K562 (cell line): ENCODE data around the gene NKAIN4. TPM values are rescaled to one million over a fixed set of nuclear protein-coding genes. Genes with fewer than 3 reads are reported as not detected.

ENCODE experiments used
- CBX8 ChIP-seq: fragments of 200-600 bp; sonication (generic); IDR thresholded peaks from 2 replicates; pipeline ENCODE4 v1.6.1; 2012; ENCODE audit warnings: borderline replicate concordance, mixed run types, low read depth, mild to moderate bottlenecking, moderate library complexity, mixed read lengths, low read length, control low read depth, inconsistent platforms; ENCODE audit not compliant: poor library complexity, severe bottlenecking; ENCODE audit errors: extremely low read depth
- CTBP1 ChIP-seq: fragments of 450-650 bp; IDR thresholded peaks from 2 replicates; pipeline ENCODE4 v1.6.1; 2016; ENCODE audit warnings: borderline replicate concordance
- GATAD2B ChIP-seq: fragments of 450-650 bp; IDR thresholded peaks from 2 replicates; pipeline ENCODE4 v1.6.1; 2017; ENCODE audit warnings: mild to moderate bottlenecking, borderline replicate concordance
- HLTF ChIP-seq: fragments of 450-650 bp; IDR thresholded peaks from 2 replicates; pipeline ENCODE4 v1.6.1; 2016
- KLF16 ChIP-seq: IDR thresholded peaks from 2 replicates; pipeline ENCODE4 v1.6.1; 2016; ENCODE audit warnings: antibody characterized with exemption
- LEF1 ChIP-seq: fragments of 450-650 bp; IDR thresholded peaks from 2 replicates; pipeline ENCODE4 v1.6.1; 2016; ENCODE audit warnings: mild to moderate bottlenecking
- NBN ChIP-seq: fragments of 450-650 bp; IDR thresholded peaks from 2 replicates; pipeline ENCODE4 v1.6.1; 2016; ENCODE audit warnings: low read depth, mild to moderate bottlenecking
- NELFE ChIP-seq: IDR thresholded peaks from 2 replicates; pipeline ENCODE4 v1.6.1; 2011; ENCODE audit warnings: mild to moderate bottlenecking; ENCODE audit not compliant: insufficient read depth, insufficient read length
- RFX1 ChIP-seq: fragments of 450-650 bp; IDR thresholded peaks from 2 replicates; pipeline ENCODE4 v1.6.1; 2016; ENCODE audit warnings: mild to moderate bottlenecking, moderate library complexity
- SMAD3 ChIP-seq: fragments of 450-650 bp; formaldehyde crosslinking; conservative IDR thresholded peaks from 2 replicates; pipeline ENCODE4 v1.4.0; 2020; ENCODE audit warnings: mild to moderate bottlenecking
- SMAD4 ChIP-seq: fragments of 250-450 bp; sonication (Bioruptor Pico); conservative IDR thresholded peaks from 2 replicates; pipeline ENCODE4 v1.8.0; 2021; ENCODE audit warnings: inconsistent platforms, mild to moderate bottlenecking, moderate library complexity
- SMARCC2 ChIP-seq: fragments of 450-650 bp; IDR thresholded peaks from 2 replicates; pipeline ENCODE4 v1.6.1; 2017; ENCODE audit warnings: antibody characterized with exemption, moderate library complexity, mild to moderate bottlenecking, low read depth
- ZC3H4 ChIP-seq: sonication (generic); formaldehyde crosslinking; IDR thresholded peaks from 2 replicates; pipeline ENCODE4 v1.9.0; 2021; ENCODE audit warnings: missing genetic modification reagents, borderline replicate concordance
- polyA plus RNA-seq, 8 experiments: library from polyadenylated mRNA; depleted of rRNA in 4 of 8; stranded (reverse) in 5 of 8; unstranded in 3 of 8; fragments of >200 nt; fragmentation: Nextera tagmentation in 2 of 8; fragmentation: Illumina TruSeq in 1 of 8; extraction: Ambion mirVana in 2 of 8; extraction: Trizol in 1 of 8; gene quantifications; 2 replicates each; pipeline versions ENCODE4 v1.2.1 to v1.2.3, GENCODE V29; 2011 to 2014; ENCODE audit warnings: inconsistent platforms in 1 of 8, missing spikeins in 1 of 8
- total RNA-seq, 7 experiments: library from RNA; depleted of rRNA in 6 of 7; stranded (reverse); fragments of >200 nt in 6 of 7; fragmentation: Illumina TruSeq in 2 of 7; extraction: Trizol in 2 of 7; gene quantifications; 2 replicates each; pipeline versions ENCODE4 v1.2.1 to v1.2.3, GENCODE V29; 2011 to 2021; ENCODE audit warnings: low replicate concordance in 1 of 7
- TF ChIP-seq, protein P1 (sequence below): fragments of 250-450 bp; sonication (Bioruptor Pico); IDR thresholded peaks from 2 replicates; pipeline ENCODE4 v1.9.0; 2021; ENCODE audit warnings: mild to moderate bottlenecking, inconsistent platforms
- TF ChIP-seq, protein P2 (sequence below), 2 experiments: IDR thresholded peaks in 1 of 2; conservative IDR thresholded peaks in 1 of 2; 2 replicates each; pipeline ENCODE4 v1.6.1; 2016; ENCODE audit warnings: low read depth in 2 of 2, mild to moderate bottlenecking in 1 of 2, missing compliant biosample characterization in 1 of 2, missing genetic modification characterization in 1 of 2, moderate library complexity in 1 of 2
- TF ChIP-seq, protein P3 (sequence below), 2 experiments: fragments of 450-650 bp; IDR thresholded peaks; 2 replicates each; pipeline ENCODE4 v1.6.1; 2016
- TF ChIP-seq, protein P4 (sequence below), 2 experiments: IDR thresholded peaks; 2 replicates each; pipeline ENCODE4 v1.6.1; 2011; ENCODE audit warnings: borderline replicate concordance in 1 of 2, control low read depth in 1 of 2, low read depth in 1 of 2, low read length in 1 of 2, mild to moderate bottlenecking in 1 of 2, mixed read lengths in 1 of 2, moderate library complexity in 1 of 2; ENCODE audit not compliant: insufficient read depth in 1 of 2, insufficient read length in 1 of 2, poor library complexity in 1 of 2, severe bottlenecking in 1 of 2; ENCODE audit errors: extremely low read depth in 1 of 2
- TF ChIP-seq, protein P5 (sequence below): fragments of 450-650 bp; IDR thresholded peaks from one replicate; pipeline ENCODE4 v1.6.1; 2018; ENCODE audit warnings: mild to moderate bottlenecking, moderate library complexity; ENCODE audit not compliant: partially characterized antibody

The NKAIN4 gene
- total and polyA plus RNA-seq, 9 of the 15 experiments (the other 6 are each of a cell fraction or from before 2014, with no cell fraction given) = not detected

DNA sequence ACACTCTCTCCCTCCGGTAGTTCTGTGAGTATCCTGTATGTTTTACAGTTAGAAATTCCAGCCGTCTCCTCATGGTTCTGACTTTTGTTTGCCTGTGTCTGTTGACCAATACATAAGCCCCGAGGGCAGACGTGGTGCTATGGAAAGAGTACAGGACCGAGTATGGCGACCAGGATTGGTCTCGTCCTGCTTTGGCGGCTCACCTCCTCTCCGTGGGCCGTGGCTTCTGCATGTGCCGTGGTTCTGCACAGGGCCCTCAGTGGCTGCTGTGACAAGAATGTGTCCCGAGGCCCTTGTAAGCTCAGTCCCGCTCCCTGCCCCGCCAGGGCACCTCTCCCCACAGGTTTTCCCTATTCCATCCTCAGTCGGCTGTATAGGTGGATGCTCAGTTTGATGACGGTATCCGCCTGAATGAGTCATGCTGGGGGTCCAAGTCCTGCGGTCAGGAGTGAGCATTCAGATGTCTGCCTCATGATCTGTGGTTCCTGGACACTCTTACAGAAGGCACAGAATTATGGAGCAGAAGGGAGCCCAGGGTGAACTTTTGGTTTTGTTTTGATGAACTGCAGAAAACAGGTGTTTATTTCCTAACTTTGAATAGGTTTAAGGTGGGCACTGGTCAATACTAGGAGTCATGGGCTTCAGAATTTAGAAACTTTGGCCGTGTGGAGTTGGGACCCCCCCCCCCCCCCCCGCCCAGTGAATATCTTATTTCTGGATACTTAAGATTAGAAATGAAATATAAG is 19.5 kb upstream of the NKAIN4 start (continued):
- TF ChIP-seq, protein P1, sequence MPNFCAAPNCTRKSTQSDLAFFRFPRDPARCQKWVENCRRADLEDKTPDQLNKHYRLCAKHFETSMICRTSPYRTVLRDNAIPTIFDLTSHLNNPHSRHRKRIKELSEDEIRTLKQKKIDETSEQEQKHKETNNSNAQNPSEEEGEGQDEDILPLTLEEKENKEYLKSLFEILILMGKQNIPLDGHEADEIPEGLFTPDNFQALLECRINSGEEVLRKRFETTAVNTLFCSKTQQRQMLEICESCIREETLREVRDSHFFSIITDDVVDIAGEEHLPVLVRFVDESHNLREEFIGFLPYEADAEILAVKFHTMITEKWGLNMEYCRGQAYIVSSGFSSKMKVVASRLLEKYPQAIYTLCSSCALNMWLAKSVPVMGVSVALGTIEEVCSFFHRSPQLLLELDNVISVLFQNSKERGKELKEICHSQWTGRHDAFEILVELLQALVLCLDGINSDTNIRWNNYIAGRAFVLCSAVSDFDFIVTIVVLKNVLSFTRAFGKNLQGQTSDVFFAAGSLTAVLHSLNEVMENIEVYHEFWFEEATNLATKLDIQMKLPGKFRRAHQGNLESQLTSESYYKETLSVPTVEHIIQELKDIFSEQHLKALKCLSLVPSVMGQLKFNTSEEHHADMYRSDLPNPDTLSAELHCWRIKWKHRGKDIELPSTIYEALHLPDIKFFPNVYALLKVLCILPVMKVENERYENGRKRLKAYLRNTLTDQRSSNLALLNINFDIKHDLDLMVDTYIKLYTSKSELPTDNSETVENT (CRISPR knock-in tag) = no peak
- TF ChIP-seq, protein P2, sequence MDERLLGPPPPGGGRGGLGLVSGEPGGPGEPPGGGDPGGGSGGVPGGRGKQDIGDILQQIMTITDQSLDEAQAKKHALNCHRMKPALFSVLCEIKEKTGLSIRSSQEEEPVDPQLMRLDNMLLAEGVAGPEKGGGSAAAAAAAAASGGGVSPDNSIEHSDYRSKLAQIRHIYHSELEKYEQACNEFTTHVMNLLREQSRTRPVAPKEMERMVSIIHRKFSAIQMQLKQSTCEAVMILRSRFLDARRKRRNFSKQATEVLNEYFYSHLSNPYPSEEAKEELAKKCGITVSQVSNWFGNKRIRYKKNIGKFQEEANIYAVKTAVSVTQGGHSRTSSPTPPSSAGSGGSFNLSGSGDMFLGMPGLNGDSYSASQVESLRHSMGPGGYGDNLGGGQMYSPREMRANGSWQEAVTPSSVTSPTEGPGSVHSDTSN (CRISPR knock-in tag; IDR thresholded peaks at IDR 0.05; ENCODE audit: low read depth) = no peak
- TF ChIP-seq, protein P2 (tag; conservative IDR thresholded peaks at IDR 0.05; ENCODE audit: low read depth) = no peak
- TF ChIP-seq SMAD3 (no peak), RFX1 (no peak), GATAD2B (no peak), SMAD4 (CRISPR knock-in tag) (no peak), NBN (no peak), HLTF (no peak), LEF1 (no peak), ZC3H4 (CRISPR knock-in tag) (no peak), CBX8 (no peak), CTBP1 (0 out of 2 replicates have a peak, but pooled peaks have one; percentile 43), NELFE (no peak), KLF16 (no peak), SMARCC2 (no peak)
- TF ChIP-seq, protein P3, sequence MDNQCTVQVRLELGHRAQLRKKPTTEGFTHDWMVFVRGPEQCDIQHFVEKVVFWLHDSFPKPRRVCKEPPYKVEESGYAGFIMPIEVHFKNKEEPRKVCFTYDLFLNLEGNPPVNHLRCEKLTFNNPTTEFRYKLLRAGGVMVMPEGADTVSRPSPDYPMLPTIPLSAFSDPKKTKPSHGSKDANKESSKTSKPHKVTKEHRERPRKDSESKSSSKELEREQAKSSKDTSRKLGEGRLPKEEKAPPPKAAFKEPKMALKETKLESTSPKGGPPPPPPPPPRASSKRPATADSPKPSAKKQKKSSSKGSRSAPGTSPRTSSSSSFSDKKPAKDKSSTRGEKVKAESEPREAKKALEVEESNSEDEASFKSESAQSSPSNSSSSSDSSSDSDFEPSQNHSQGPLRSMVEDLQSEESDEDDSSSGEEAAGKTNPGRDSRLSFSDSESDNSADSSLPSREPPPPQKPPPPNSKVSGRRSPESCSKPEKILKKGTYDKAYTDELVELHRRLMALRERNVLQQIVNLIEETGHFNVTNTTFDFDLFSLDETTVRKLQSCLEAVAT (IDR thresholded peaks at IDR 0.05) = peak in 1 of 2 experiments; percentile 51; a peak in 1 of 4 replicates
- TF ChIP-seq, protein P4, sequence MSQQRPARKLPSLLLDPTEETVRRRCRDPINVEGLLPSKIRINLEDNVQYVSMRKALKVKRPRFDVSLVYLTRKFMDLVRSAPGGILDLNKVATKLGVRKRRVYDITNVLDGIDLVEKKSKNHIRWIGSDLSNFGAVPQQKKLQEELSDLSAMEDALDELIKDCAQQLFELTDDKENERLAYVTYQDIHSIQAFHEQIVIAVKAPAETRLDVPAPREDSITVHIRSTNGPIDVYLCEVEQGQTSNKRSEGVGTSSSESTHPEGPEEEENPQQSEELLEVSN (IDR thresholded peaks at IDR 0.05; ENCODE audit: borderline replicate concordance in 1 of 2, extremely low read depth in 1 of 2, insufficient read depth in 1 of 2, insufficient read length in 1 of 2, low read depth in 1 of 2, low read length in 1 of 2, poor library complexity in 1 of 2, severe bottlenecking in 1 of 2) = no peak
- TF ChIP-seq, protein P5, sequence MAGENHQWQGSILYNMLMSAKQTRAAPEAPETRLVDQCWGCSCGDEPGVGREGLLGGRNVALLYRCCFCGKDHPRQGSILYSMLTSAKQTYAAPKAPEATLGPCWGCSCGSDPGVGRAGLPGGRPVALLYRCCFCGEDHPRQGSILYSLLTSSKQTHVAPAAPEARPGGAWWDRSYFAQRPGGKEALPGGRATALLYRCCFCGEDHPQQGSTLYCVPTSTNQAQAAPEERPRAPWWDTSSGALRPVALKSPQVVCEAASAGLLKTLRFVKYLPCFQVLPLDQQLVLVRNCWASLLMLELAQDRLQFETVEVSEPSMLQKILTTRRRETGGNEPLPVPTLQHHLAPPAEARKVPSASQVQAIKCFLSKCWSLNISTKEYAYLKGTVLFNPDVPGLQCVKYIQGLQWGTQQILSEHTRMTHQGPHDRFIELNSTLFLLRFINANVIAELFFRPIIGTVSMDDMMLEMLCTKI = no peak
